Gastrocnemius medialis (tissue), 4 donors: ENCODE data around the gene EEFSEC.

Experiments
- CTCF ChIP-seq, 5 experiments: fragments of 450-650 bp in 3 of 5; fragments of 200-600 bp in 2 of 5; sonication (generic) in 2 of 5; IDR thresholded peaks in 4 of 5; conservative IDR thresholded peaks in 1 of 5; 1 replicate in 4 of 5; 2 replicates in 1 of 5; pipeline ENCODE4 v1.5.1; 2016 to 2019; ENCODE audit warnings: antibody characterized with exemption in 5 of 5, mild to moderate bottlenecking in 3 of 5, moderate library complexity in 3 of 5
- POLR2A ChIP-seq, 2 donors: fragments of 450-650 bp; IDR thresholded peaks; one replicate each; pipeline ENCODE4 v1.6.1; 2017; ENCODE audit warnings: antibody characterized with exemption in 2 of 2, mild to moderate bottlenecking in 2 of 2, moderate library complexity in 2 of 2

GRCh38 chr3:128454310-128454618, 301.0 kb downstream of the EEFSEC start:
- no peak for TF ChIP-seq POLR2A (IDR thresholded peaks at IDR 0.05)
- no peak for TF ChIP-seq CTCF (IDR thresholded peaks at IDR 0.05 in 4 of 5, conservative IDR thresholded peaks at IDR 0.05 in 1 of 5)
